H1 (cell line): ENCODE data around the gene MAGOH. TPM values are rescaled to one million over a fixed set of nuclear protein-coding genes. Genes with fewer than 3 reads are reported as not detected.

Source experiments
- CTCF ChIA-PET: fragments of 300-600 bp; sonication (Branson Sonifier 250); formaldehyde crosslinking; loops from one replicate; lab custom pipeline; 2021; ENCODE audit not compliant: partially characterized antibody; lab: Charles Lee
- POLR2A ChIA-PET: fragments of 300-600 bp; sonication (Branson Sonifier 250); formaldehyde crosslinking; loops from one replicate; lab custom pipeline; 2021; ENCODE audit warnings: inconsistent platforms; ENCODE audit not compliant: partially characterized antibody; lab: Charles Lee
- DNase-seq, 2 experiments: peaks; one replicate each; pipeline versions ENCODE4 v3.0.0 to v3.0.0-alpha.2; 2010 to 2022; ENCODE audit warnings: low spot score in 2 of 2, low read depth in 1 of 2, mixed read lengths in 1 of 2
- FAIRE-seq: peaks from 2 replicates; lab custom pipeline; 2011; peaks lifted over from hg19 to GRCh38; lab: Jason Lieb, UNC
- H2AFZ ChIP-seq: 2 replicates; pipeline ENCODE4 v1.8.1; 2012; ENCODE audit warnings: low read length, inconsistent platforms
- H2AK5ac ChIP-seq: 2 replicates; pipeline ENCODE4 v1.6.1; 2013; ENCODE audit warnings: low read depth, low read length
- H2BK120ac ChIP-seq: replicated peaks from 2 replicates; pipeline ENCODE3; 2013; ENCODE audit warnings: low read depth, low read length, inconsistent platforms
- H2BK12ac ChIP-seq: 2 replicates; pipeline ENCODE4 v1.6.1; 2013; ENCODE audit warnings: low read depth, low read length
- H2BK15ac ChIP-seq: 2 replicates; pipeline ENCODE4 v1.6.1; 2013; ENCODE audit warnings: low read length
- H2BK20ac ChIP-seq: 2 replicates; pipeline ENCODE4 v1.6.1; 2013; ENCODE audit warnings: low read length
- H2BK5ac ChIP-seq: 2 replicates; pipeline ENCODE4 v1.6.1; 2013; ENCODE audit warnings: low read depth, low read length
- H3K14ac ChIP-seq: 2 replicates; pipeline ENCODE4 v1.6.1; 2013; ENCODE audit warnings: inconsistent platforms; ENCODE audit not compliant: insufficient read length
- H3K18ac ChIP-seq: 2 replicates; pipeline ENCODE4 v1.6.1; 2013; ENCODE audit warnings: low read length; ENCODE audit errors: extremely low read depth
- H3K23ac ChIP-seq: 2 replicates; pipeline ENCODE4 v1.6.1; 2013; ENCODE audit warnings: inconsistent platforms; ENCODE audit not compliant: insufficient read length
- H3K23me2 ChIP-seq: 2 replicates; pipeline ENCODE4 v1.6.1; 2013; ENCODE audit warnings: low read depth, low read length
- H3K27ac ChIP-seq: 2 replicates; pipeline ENCODE4 v1.6.1; 2011; ENCODE audit warnings: low read depth, low read length, inconsistent platforms
- H3K27me3 ChIP-seq, 4 experiments: replicated peaks in 1 of 4; 1 replicate in 1 of 4; 2 replicates in 3 of 4; pipeline versions ENCODE4 v1.6.1 to v1.8.1; 2011 to 2013; ENCODE audit warnings: low read length in 3 of 4, mild to moderate bottlenecking in 3 of 4, inconsistent platforms in 2 of 4, mixed read lengths in 2 of 4, moderate library complexity in 1 of 4; ENCODE audit not compliant: control insufficient read depth in 3 of 4, insufficient read depth in 3 of 4; ENCODE audit errors: extremely low read depth in 1 of 4
- H3K36me3 ChIP-seq, 4 experiments: 2 replicates each; pipeline versions ENCODE4 v1.6.1 to v1.8.1; 2011 to 2013; ENCODE audit warnings: mild to moderate bottlenecking in 4 of 4, low read length in 3 of 4, moderate library complexity in 2 of 4, control low read depth in 1 of 4, inconsistent platforms in 1 of 4; ENCODE audit not compliant: insufficient read depth in 4 of 4, control insufficient read depth in 2 of 4
- H3K4ac ChIP-seq: replicated peaks from 2 replicates; pipeline ENCODE3; 2013; ENCODE audit warnings: low read length, low read depth, mixed read lengths, inconsistent platforms; ENCODE audit not compliant: insufficient read length
- H3K4me1 ChIP-seq, 4 experiments: replicated peaks in 1 of 4; 1 replicate in 1 of 4; 2 replicates in 3 of 4; pipeline versions ENCODE4 v1.6.1 to v1.8.1; 2011 to 2013; ENCODE audit warnings: low read length in 3 of 4, inconsistent platforms in 2 of 4, mixed read lengths in 1 of 4; ENCODE audit not compliant: insufficient read depth in 4 of 4, control insufficient read depth in 3 of 4
- H3K4me2 ChIP-seq, 2 experiments: 2 replicates each; pipeline versions ENCODE4 v1.6.1 to v1.8.1; 2011 to 2013; ENCODE audit warnings: low read depth in 2 of 2, low read length in 2 of 2, control low read depth in 1 of 2, inconsistent platforms in 1 of 2, mild to moderate bottlenecking in 1 of 2; ENCODE audit not compliant: insufficient read depth in 1 of 2
- H3K4me3 ChIP-seq, 4 experiments: fragments of 200-600, 300-600 bp in 1 of 4; sonication (generic), shearing (Covaris generic), sonication (Bioruptor Twin) in 1 of 4; 2 replicates each; pipeline versions ENCODE4 v1.5.1 to v1.8.1; 2011 to 2016; ENCODE audit warnings: low read length in 4 of 4, low read depth in 3 of 4, control low read depth in 2 of 4, inconsistent platforms in 2 of 4, mild to moderate bottlenecking in 2 of 4, mixed read lengths in 1 of 4, moderate library complexity in 1 of 4; ENCODE audit not compliant: insufficient read depth in 2 of 4; ENCODE audit errors: extremely low read depth in 1 of 4
- H3K56ac ChIP-seq: replicated peaks from 2 replicates; pipeline ENCODE3; 2013; ENCODE audit warnings: low read depth, mild to moderate bottlenecking, mixed read lengths, low read length, inconsistent platforms; ENCODE audit not compliant: insufficient read length
- H3K79me1 ChIP-seq: 2 replicates; pipeline ENCODE4 v1.6.1; 2013; ENCODE audit warnings: low read depth, low read length, control low read depth
- H3K79me2 ChIP-seq, 2 experiments: 2 replicates each; pipeline versions ENCODE4 v1.6.1 to v1.8.1; 2012 to 2013; ENCODE audit warnings: low read length in 2 of 2, mild to moderate bottlenecking in 2 of 2, inconsistent platforms in 1 of 2; ENCODE audit not compliant: insufficient read depth in 2 of 2, control insufficient read depth in 1 of 2
- H3K9ac ChIP-seq, 4 experiments: replicated peaks in 1 of 4; 1 replicate in 1 of 4; 2 replicates in 3 of 4; pipeline versions ENCODE4 v1.6.1 to v1.8.1; 2011 to 2013; ENCODE audit warnings: low read depth in 3 of 4, low read length in 3 of 4, control low read depth in 2 of 4, mild to moderate bottlenecking in 2 of 4, moderate library complexity in 2 of 4, inconsistent platforms in 1 of 4; ENCODE audit errors: extremely low read depth in 1 of 4
- H3K9me3 ChIP-seq, 2 experiments: 2 replicates each; pipeline versions ENCODE4 v1.6.1 to v1.8.1; 2012 to 2013; ENCODE audit warnings: mild to moderate bottlenecking in 2 of 2, moderate library complexity in 2 of 2, control low read depth in 1 of 2, inconsistent platforms in 1 of 2, low read depth in 1 of 2, low read length in 1 of 2, mixed read lengths in 1 of 2; ENCODE audit not compliant: insufficient read depth in 2 of 2
- H4K20me1 ChIP-seq, 2 experiments: replicated peaks in 1 of 2; 2 replicates each; pipeline versions ENCODE3 to v1.8.1; 2011 to 2013; ENCODE audit warnings: inconsistent platforms in 2 of 2, low read length in 2 of 2, mild to moderate bottlenecking in 1 of 2; ENCODE audit not compliant: insufficient read depth in 2 of 2, control insufficient read depth in 1 of 2
- H4K5ac ChIP-seq: 2 replicates; pipeline ENCODE4 v1.6.1; 2013; ENCODE audit warnings: low read length, low read depth, mixed read lengths, inconsistent platforms; ENCODE audit not compliant: insufficient read length
- H4K8ac ChIP-seq: 2 replicates; pipeline ENCODE4 v1.8.0; 2013; ENCODE audit warnings: mild to moderate bottlenecking, moderate library complexity, low read length, inconsistent platforms; ENCODE audit not compliant: insufficient read depth; ENCODE audit errors: extremely low read depth
- H4K91ac ChIP-seq: replicated peaks from 2 replicates; pipeline ENCODE3; 2013; ENCODE audit warnings: low read length, mixed read lengths, inconsistent platforms; ENCODE audit not compliant: insufficient read length
- BACH1 ChIP-seq: IDR thresholded peaks from 2 replicates; pipeline ENCODE4 v1.6.1; 2012; ENCODE audit warnings: low read length, improper control_type of control experiment
- CHD1 ChIP-seq: IDR thresholded peaks from 2 replicates; pipeline ENCODE4 v1.6.1; 2012; ENCODE audit warnings: low read depth, low read length, improper control_type of control experiment
- GABPA ChIP-seq: IDR thresholded peaks from 2 replicates; pipeline ENCODE4 v1.6.1; 2011; ENCODE audit warnings: mild to moderate bottlenecking, low read length, moderate library complexity, borderline replicate concordance; ENCODE audit not compliant: insufficient read depth
- HDAC6 ChIP-seq: IDR thresholded peaks from one replicate; pipeline ENCODE4 v1.7.1; 2012; ENCODE audit warnings: low read depth, mild to moderate bottlenecking, inconsistent platforms, low read length, moderate library complexity
- POU5F1 ChIP-seq: IDR thresholded peaks from 2 replicates; pipeline ENCODE4 v1.6.1; 2011; ENCODE audit warnings: low read depth, mild to moderate bottlenecking, low read length, moderate library complexity
- SAP30 ChIP-seq: fragments of 300-600 bp; sonication (generic); IDR thresholded peaks from 2 replicates; pipeline ENCODE4 v1.7.1; 2012; ENCODE audit warnings: low read length, moderate library complexity, mild to moderate bottlenecking, inconsistent platforms; ENCODE audit not compliant: insufficient read depth, insufficient replicate concordance
- SIRT6 ChIP-seq: IDR thresholded peaks from one replicate; pipeline ENCODE4 v1.7.1; 2012; ENCODE audit warnings: low read length, inconsistent platforms
- TEAD4 ChIP-seq: IDR thresholded peaks from 2 replicates; pipeline ENCODE4 v1.6.1; 2012; ENCODE audit warnings: low read depth, low read length, inconsistent platforms, mixed read lengths
- WGBS, 2 experiments: shearing (Covaris generic) in 1 of 2; methylation state at CpG; one replicate each; pipeline versions ENCODE4 v1.1.6 to v1.1.7; 2013 to 2015; ENCODE audit warnings: low lambda C conversion rate in 2 of 2, mixed read lengths in 2 of 2, inconsistent platforms in 1 of 2, low coverage in 1 of 2, missing lambda C conversion rate in 1 of 2; ENCODE audit not compliant: insufficient replicate concordance in 2 of 2, insufficient coverage in 1 of 2, insufficient read length in 1 of 2; ENCODE audit errors: extremely low coverage in 1 of 2, missing lambda C conversion rate in 1 of 2; 5-methylcytosine and 5-hydroxymethylcytosine counted together
- polyA plus RNA-seq, 7 experiments: library from polyadenylated mRNA; depleted of rRNA in 3 of 7; stranded (reverse) in 5 of 7; unstranded in 2 of 7; fragments of >200 nt in 5 of 7; fragments of 200-250 nt in 2 of 7; gene quantifications; 1 replicate in 5 of 7; 2 replicates in 1 of 7; 4 replicates in 1 of 7; pipeline versions ENCODE4 v1.2.1 to v1.2.3, GENCODE V29; 2011 to 2013; ENCODE audit warnings: missing spikeins in 2 of 7, mixed read lengths in 2 of 7
- total RNA-seq: library from RNA; stranded (reverse); fragmentation: NEBNext Ultra II Directional; extraction: Animal tissue kit (Norgen Biotek cat#: 25700); gene quantifications from 2 replicates; pipeline ENCODE4 v1.2.1, GENCODE V29; 2021
- TF ChIP-seq, protein P1 (sequence below): IDR thresholded peaks from 2 replicates; pipeline ENCODE4 v1.6.1; 2012; ENCODE audit warnings: low read length, inconsistent platforms
- TF ChIP-seq, protein P2 (sequence below): IDR thresholded peaks from 2 replicates; pipeline ENCODE4 v1.6.1; 2011; ENCODE audit warnings: low read length, improper control_type of control experiment

The MAGOH gene
- total and polyA plus RNA-seq, 2 of the 8 experiments (the other 6 are each of a cell fraction or from before 2014, with no cell fraction given) = 46.9 to 74.3 TPM

DNA sequence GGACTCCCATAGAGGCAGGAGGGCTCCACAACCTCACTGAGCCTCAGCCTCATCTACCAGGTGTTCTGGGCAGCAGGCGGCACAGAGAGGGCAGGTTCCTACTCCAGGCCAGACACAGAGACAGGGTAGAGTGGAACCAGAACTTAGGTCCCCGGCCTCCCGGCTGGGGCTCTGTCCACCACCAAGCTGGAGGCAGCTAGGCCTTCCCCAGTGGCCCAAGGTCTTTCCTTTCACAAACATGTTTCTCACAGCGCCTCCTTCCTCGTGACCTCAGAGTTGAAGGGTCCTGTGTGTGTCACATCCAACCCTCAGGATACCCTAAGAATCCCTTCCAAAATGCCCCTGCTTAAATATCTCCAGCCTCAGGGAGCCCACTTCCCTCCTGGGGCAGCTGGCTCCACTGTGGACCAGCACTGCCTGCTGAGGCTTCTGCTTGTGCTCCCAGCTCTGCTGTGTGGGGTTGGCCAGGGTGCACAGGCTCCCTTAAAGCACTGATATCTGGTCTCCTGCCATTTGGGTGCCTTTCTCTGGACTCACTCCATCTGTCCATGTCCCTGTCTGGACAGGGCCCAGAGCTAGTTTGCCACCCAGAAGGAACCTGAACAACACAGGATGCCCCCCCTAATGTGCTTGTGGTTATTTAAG is 33.2 kb upstream of the MAGOH start:
- no peak overlapping the region for H2BK120ac ChIP-seq
- no peak overlapping the region for H3K18ac ChIP-seq
- H4K5ac ChIP-seq = no peak overlapping the region
- no peaks in the 10 kb centered on the region for H3K79me2 ChIP-seq
- no peaks in the 10 kb centered on the region for H3K23me2 ChIP-seq
- H4K91ac ChIP-seq = no peak overlapping the region
- no peak overlapping the region for H2BK12ac ChIP-seq
- H4K8ac ChIP-seq = no peak overlapping the region
- H4K20me1 ChIP-seq = peaks cover 0 to 8% of the 10 kb centered on the region in 2 experiments
- no peak overlapping the region for H2AK5ac ChIP-seq
- no peak overlapping the region for H3K4me2 ChIP-seq
- POLR2A ChIA-PET = interaction anchor here (1.7 kb wide), 1 partner anchor 12 kb away, joined by 4 read pairs; no protein-coding TSS in a partner anchor
- no peak overlapping the region for H3K23ac ChIP-seq
- no peaks in the 10 kb centered on the region for H3K9me3 ChIP-seq
- peaks cover 9 to 62% (median 47%) of the 10 kb centered on the region in 4 experiments; a peak in 7 of 8 replicates for H3K36me3 ChIP-seq
- H3K79me1 ChIP-seq = 0 out of 2 replicates have a peak, but pooled peaks cover 3% of the 10 kb centered on the region
- FAIRE-seq (no peak), DNase-seq (no peak)
- no peak overlapping the region for H3K56ac ChIP-seq
- no peak overlapping the region for H3K4ac ChIP-seq
- H2BK5ac ChIP-seq = no peak overlapping the region
- H2BK15ac ChIP-seq = no peak overlapping the region
- 94% methylated on average over 5 of the region's 5 CpGs; no CpG with 5 or more reads in 1 of the 2 experiments for WGBS, 2 experiments
- H3K27ac ChIP-seq = no peak overlapping the region
- H2BK20ac ChIP-seq = no peak overlapping the region
- H3K27me3 ChIP-seq = no peaks in the 10 kb centered on the region
- H2AFZ ChIP-seq = no peak overlapping the region
- no peak overlapping the region for H3K9ac ChIP-seq
- H3K4me1 ChIP-seq = no peaks in the 10 kb centered on the region
- no peak overlapping the region for H3K4me3 ChIP-seq
- CTCF ChIA-PET = interaction anchor here (0.7 to 1.5 kb wide), 3 partner anchors 7 to 1582 kb away, joined by 3 to 4 read pairs (median 4); no protein-coding TSS in a partner anchor
- no peak overlapping the region for H3K14ac ChIP-seq
- TF ChIP-seq, protein P1, sequence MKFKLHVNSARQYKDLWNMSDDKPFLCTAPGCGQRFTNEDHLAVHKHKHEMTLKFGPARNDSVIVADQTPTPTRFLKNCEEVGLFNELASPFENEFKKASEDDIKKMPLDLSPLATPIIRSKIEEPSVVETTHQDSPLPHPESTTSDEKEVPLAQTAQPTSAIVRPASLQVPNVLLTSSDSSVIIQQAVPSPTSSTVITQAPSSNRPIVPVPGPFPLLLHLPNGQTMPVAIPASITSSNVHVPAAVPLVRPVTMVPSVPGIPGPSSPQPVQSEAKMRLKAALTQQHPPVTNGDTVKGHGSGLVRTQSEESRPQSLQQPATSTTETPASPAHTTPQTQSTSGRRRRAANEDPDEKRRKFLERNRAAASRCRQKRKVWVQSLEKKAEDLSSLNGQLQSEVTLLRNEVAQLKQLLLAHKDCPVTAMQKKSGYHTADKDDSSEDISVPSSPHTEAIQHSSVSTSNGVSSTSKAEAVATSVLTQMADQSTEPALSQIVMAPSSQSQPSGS = no peak
- TF ChIP-seq CHD1 (no peak), GABPA (no peak), SIRT6 (no peak), POU5F1 (no peak), HDAC6 (no peak), BACH1 (no peak), TEAD4 (no peak), SAP30 (no peak)
- TF ChIP-seq, protein P2, sequence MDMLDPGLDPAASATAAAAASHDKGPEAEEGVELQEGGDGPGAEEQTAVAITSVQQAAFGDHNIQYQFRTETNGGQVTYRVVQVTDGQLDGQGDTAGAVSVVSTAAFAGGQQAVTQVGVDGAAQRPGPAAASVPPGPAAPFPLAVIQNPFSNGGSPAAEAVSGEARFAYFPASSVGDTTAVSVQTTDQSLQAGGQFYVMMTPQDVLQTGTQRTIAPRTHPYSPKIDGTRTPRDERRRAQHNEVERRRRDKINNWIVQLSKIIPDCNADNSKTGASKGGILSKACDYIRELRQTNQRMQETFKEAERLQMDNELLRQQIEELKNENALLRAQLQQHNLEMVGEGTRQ = no peak
